ENCODE results near the gene ADM. TPM values are rescaled to one million over a fixed set of nuclear protein-coding genes. Genes with fewer than 3 reads are reported as not detected.

The ADM gene
- total and polyA plus RNA-seq, 2 donors (not counting 1 experiment from before 2014, with no cell fraction given): 2.3 to 10.4 TPM

DNA sequence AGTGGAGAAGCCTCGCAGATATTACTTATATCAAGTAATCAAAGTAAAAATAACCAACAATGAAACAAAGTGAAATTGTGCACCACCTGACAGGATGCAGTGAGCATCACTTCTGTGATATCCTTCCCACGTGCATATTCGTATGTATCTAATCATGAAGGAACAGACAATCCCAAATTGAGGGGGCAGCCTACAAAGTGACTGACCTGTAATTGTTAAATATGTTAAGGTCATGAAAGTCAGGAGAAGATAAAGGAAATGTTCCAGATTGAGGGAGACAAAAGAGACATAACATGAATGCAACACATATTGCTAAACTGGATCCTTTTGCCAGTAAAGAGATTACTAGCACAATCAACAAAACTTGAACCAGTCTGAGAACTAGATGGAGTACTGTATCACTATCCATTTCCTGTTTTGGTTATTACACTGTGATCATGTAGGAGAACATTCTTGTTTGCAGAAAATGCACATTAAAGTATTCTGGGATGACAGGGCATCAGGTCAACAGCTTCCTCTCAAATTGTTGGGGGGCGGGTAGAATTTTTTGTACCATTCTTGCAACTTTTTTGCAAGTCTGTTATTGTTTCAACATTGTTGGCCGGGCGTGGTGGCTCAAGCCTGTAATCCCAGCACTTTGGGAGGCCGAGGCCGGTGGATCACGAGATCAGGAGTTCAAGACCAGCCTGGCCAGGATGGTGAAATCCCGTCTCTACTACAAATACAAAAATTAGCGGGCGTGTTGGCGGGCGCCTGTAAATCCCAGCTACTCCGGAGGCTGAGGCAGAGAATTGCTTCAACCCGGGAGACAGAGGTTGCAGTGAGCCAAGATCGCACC lies 12.9 kb upstream of the ADM start:
- no peak overlapping the region for H3K9ac ChIP-seq (ENCODE audit: low read length)
- peaks cover 32% of the 10 kb centered on the region for H3K79me2 ChIP-seq (ENCODE audit: control insufficient read depth, insufficient read depth, low read length)
- H3K4me3 ChIP-seq (ENCODE audit: control extremely low read depth in 1 of 5, extremely low read depth in 1 of 5, insufficient read depth in 1 of 5, low read depth in 2 of 5, low read length in 4 of 5): no peak overlapping the region
- H3K9me3 ChIP-seq (ENCODE audit: control extremely low read depth in 1 of 3, control insufficient read depth in 2 of 3, insufficient read depth in 1 of 3, low read length in 2 of 3): no peaks in the 10 kb centered on the region
- no peak overlapping the region for H3K27ac Mint-ChIP-seq
- peaks cover 19 to 20% of the 10 kb centered on the region in 2 donors for H3K4me1 ChIP-seq (ENCODE audit: control insufficient read depth in 2 of 2, insufficient read depth in 2 of 2, low read length in 2 of 2)
- 100% methylated on average over 6 of the region's 17 CpGs for WGBS (ENCODE audit: insufficient coverage)
- ATAC-seq (ENCODE audit: low read depth) (no peak), DNase-seq (no peak)
- no peak overlapping the region for H3K27ac ChIP-seq (ENCODE audit: low read length in 2 of 2)
- H3K27me3 Mint-ChIP-seq: peaks cover 37% of the 10 kb centered on the region
- no peak overlapping the region for H3K4me2 ChIP-seq (replicated peaks; ENCODE audit: low read depth, low read length, poor library complexity, severe bottlenecking)
- TF ChIP-seq, protein P1, sequence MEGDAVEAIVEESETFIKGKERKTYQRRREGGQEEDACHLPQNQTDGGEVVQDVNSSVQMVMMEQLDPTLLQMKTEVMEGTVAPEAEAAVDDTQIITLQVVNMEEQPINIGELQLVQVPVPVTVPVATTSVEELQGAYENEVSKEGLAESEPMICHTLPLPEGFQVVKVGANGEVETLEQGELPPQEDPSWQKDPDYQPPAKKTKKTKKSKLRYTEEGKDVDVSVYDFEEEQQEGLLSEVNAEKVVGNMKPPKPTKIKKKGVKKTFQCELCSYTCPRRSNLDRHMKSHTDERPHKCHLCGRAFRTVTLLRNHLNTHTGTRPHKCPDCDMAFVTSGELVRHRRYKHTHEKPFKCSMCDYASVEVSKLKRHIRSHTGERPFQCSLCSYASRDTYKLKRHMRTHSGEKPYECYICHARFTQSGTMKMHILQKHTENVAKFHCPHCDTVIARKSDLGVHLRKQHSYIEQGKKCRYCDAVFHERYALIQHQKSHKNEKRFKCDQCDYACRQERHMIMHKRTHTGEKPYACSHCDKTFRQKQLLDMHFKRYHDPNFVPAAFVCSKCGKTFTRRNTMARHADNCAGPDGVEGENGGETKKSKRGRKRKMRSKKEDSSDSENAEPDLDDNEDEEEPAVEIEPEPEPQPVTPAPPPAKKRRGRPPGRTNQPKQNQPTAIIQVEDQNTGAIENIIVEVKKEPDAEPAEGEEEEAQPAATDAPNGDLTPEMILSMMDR (IDR thresholded peaks at IDR 0.05): no peak
- no peak for TF ChIP-seq EZH2 (IDR thresholded peaks at IDR 0.05; ENCODE audit: borderline replicate concordance, insufficient read depth, low read depth, low read length, poor library complexity, severe bottlenecking)
- peaks cover 18% of the 10 kb centered on the region for H4K20me1 ChIP-seq (ENCODE audit: control insufficient read depth, insufficient read depth, low read length, poor library complexity, severe bottlenecking)
- H3K4me1 Mint-ChIP-seq: peaks cover 20% of the 10 kb centered on the region
- no peaks in the 10 kb centered on the region for H3K36me3 ChIP-seq (replicated peaks in 1 of 2; ENCODE audit: control extremely low read depth in 1 of 2, control insufficient read depth in 1 of 2, extremely low read depth in 1 of 2, insufficient read depth in 2 of 2, low read length in 1 of 2)
- H3K27me3 ChIP-seq (replicated peaks in 1 of 4; ENCODE audit: control extremely low read depth in 1 of 4, control insufficient read depth in 3 of 4, insufficient read depth in 4 of 4, low read length in 3 of 4): peaks cover 0 to 22% (median 13%) of the 10 kb centered on the region in 4 experiments
- intact Hi-C loops (cut with micrococcal nuclease): no loop called here
- H3K4me3 Mint-ChIP-seq: peak overlapping the region; percentile 42
- no peaks in the 10 kb centered on the region for H3K9me3 Mint-ChIP-seq (ENCODE audit: insufficient read depth)
- CTCF ChIA-PET: interaction anchor here (0.9 to 1.3 kb wide), 3 partner anchors 12 to 30 kb away, joined by 3 to 4 read pairs (median 3); partner anchors contain the start of gene ADM
- H2AFZ ChIP-seq (ENCODE audit: insufficient read depth, low read depth, low read length, poor library complexity, severe bottlenecking): no peak overlapping the region
- POLR2A ChIA-PET: no interaction called here
